PC-3 (cell line): ENCODE measurements around the gene KIF1B. TPM values are rescaled to one million over a fixed set of nuclear protein-coding genes. Genes with fewer than 3 reads are reported as not detected.
"Not testable (repeated sequence)": the region's sequence is repeated elsewhere in the genome, so short reads cannot be mapped to it uniquely, and the experiment has no call there.

Experiments used
- ATAC-seq: fragments of 200-7000 bp; cut with Tn5 transposase; 2 replicates; pipeline ENCODE4 v1.9.1; 2020; ENCODE audit warnings: mild to moderate bottlenecking, moderate library complexity
- BruUV-seq: library from RNA; stranded (reverse); fragments of 400-500 nt; replicated peaks from 2 replicates; lab custom pipeline; 2021; lab: Mats Ljungman, UMichigan
- CTCF ChIA-PET: fragments of 300-600 bp; sonication (Branson Sonifier 250); formaldehyde crosslinking; loops from one replicate; lab custom pipeline; 2022; ENCODE audit warnings: antibody characterized with exemption; lab: Charles Lee
- POLR2A ChIA-PET: fragments of 300-600 bp; sonication (Branson Sonifier 250); formaldehyde crosslinking; loops from one replicate; lab custom pipeline; 2022; ENCODE audit warnings: antibody characterized with exemption; ENCODE audit not compliant: unreplicated experiment; lab: Charles Lee
- DNase-seq: peaks from one replicate; pipeline ENCODE4 v3.0.0-alpha.2; 2015
- H2AFZ ChIP-seq: fragments of 300-600 bp; sonication (generic); 2 replicates; pipeline ENCODE4 v1.6.0; 2016; ENCODE audit warnings: antibody characterized with exemption, low read length
- H3F3A ChIP-seq: fragments of 300-600 bp; sonication (generic); one replicate; pipeline ENCODE4 v1.6.0; 2017; ENCODE audit warnings: antibody characterized with exemption, low read length, control low read depth, mild to moderate bottlenecking; ENCODE audit not compliant: unreplicated experiment
- H3K27ac ChIP-seq: fragments of 300-600 bp; sonication (generic); 2 replicates; pipeline ENCODE4 v1.5.1; 2016; ENCODE audit warnings: mild to moderate bottlenecking, low read length
- H3K27me3 ChIP-seq: fragments of 300-600 bp; sonication (generic); 2 replicates; pipeline ENCODE4 v1.6.1; 2016; ENCODE audit warnings: low read length, mixed read lengths
- H3K36me3 ChIP-seq: fragments of 300-600 bp; sonication (generic); 2 replicates; pipeline ENCODE4 v1.6.1; 2016; ENCODE audit warnings: low read depth, mixed run types, low read length, mixed read lengths
- H3K4me1 ChIP-seq: fragments of 300-600 bp; sonication (generic); 2 replicates; pipeline ENCODE4 v1.5.1; 2016; ENCODE audit warnings: low read length; ENCODE audit not compliant: insufficient read depth
- H3K4me2 ChIP-seq: fragments of 300-600 bp; sonication (generic); 2 replicates; pipeline ENCODE4 v1.6.0; 2016; ENCODE audit warnings: low read length
- H3K4me3 ChIP-seq: fragments of 300-600 bp; sonication (generic); 2 replicates; pipeline ENCODE4 v1.5.1; 2016; ENCODE audit warnings: mild to moderate bottlenecking, low read length, mixed read lengths
- H3K79me2 ChIP-seq: fragments of 300-600 bp; sonication (generic); 2 replicates; pipeline ENCODE4 v1.6.1; 2017; ENCODE audit warnings: low read length, mixed read lengths
- H3K9ac ChIP-seq: fragments of 300-600 bp; sonication (generic); 2 replicates; pipeline ENCODE4 v1.6.0; 2016; ENCODE audit warnings: mild to moderate bottlenecking, low read length
- H3K9me2 ChIP-seq: fragments of 300-600 bp; sonication (generic); replicated peaks from 2 replicates; pipeline ENCODE4 v1.6.1; 2016; ENCODE audit warnings: mixed run types, low read length, mixed read lengths
- H3K9me3 ChIP-seq: fragments of 300-600 bp; sonication (generic); 2 replicates; pipeline ENCODE4 v1.6.1; 2016; ENCODE audit warnings: low read length, mixed read lengths
- H4K20me1 ChIP-seq: fragments of 300-600 bp; sonication (generic); 2 replicates; pipeline ENCODE4 v1.6.1; 2016; ENCODE audit warnings: low read length, mixed read lengths
- CTCF ChIP-seq: fragments of 300-600 bp; sonication (generic); conservative IDR thresholded peaks from 2 replicates; pipeline ENCODE4 v1.5.1; 2017; ENCODE audit warnings: antibody characterized with exemption, low read depth, mild to moderate bottlenecking, low read length
- EZH2 ChIP-seq: fragments of 300-600 bp; sonication (generic); IDR thresholded peaks from one replicate; pipeline ENCODE4 v1.6.1; 2017; ENCODE audit warnings: antibody characterized with exemption, mild to moderate bottlenecking, low read length; ENCODE audit not compliant: unreplicated experiment
- EZH2phosphoT487 ChIP-seq: fragments of 300-600 bp; sonication (generic); IDR thresholded peaks from 2 replicates; pipeline ENCODE4 v1.6.1; 2018; ENCODE audit warnings: mild to moderate bottlenecking, antibody characterized with exemption, low read length, borderline replicate concordance
- intact Hi-C: fragments of 100-400 bp; cut with micrococcal nuclease; formaldehyde crosslinking; loops from 2 replicates; pipeline ENCODE4 v1.9.0; 2023
- total RNA-seq: library from RNA; depleted of rRNA; stranded (reverse); fragments of >200 nt; gene quantifications from 2 replicates; pipeline ENCODE4 v1.2.3, GENCODE V29; 2014

The KIF1B gene
- total RNA-seq, 1 experiment from 2014 or later: 21.4 TPM

GRCh38 chr1:10250663-10251062, 40.3 kb downstream of the KIF1B start:
- DNase-seq: no peak
- TF ChIP-seq EZH2phosphoT487 (no peak), EZH2 (no peak), CTCF (no peak)
- H3K36me3 ChIP-seq: peaks cover 11% of the 10 kb centered on the region
- H3K9ac ChIP-seq: no peak overlapping the region
- no peak overlapping the region for H2AFZ ChIP-seq
- peaks cover 7% of the 10 kb centered on the region; the same call in 1 of the 2 replicates for H4K20me1 ChIP-seq
- H3K4me2 ChIP-seq: no peak overlapping the region
- ChIA-PET CTCF (no interaction called here), POLR2A (no interaction called here)
- intact Hi-C loops: loop anchor here (5.0 kb wide), 1 partner anchor 38 kb away; the partner anchor contains the start of gene KIF1B
- peaks cover 19% of the 10 kb centered on the region for H3K4me1 ChIP-seq
- H3K9me2 ChIP-seq: no peaks in the 10 kb centered on the region
- peaks cover 93% of the 10 kb centered on the region for H3K79me2 ChIP-seq
- H3K4me3 ChIP-seq: no peak overlapping the region
- no peak overlapping the region for H3K27ac ChIP-seq
- no peaks in the 10 kb centered on the region for H3K27me3 ChIP-seq
- H3K9me3 ChIP-seq: no peaks in the 10 kb centered on the region
- no peaks in the 10 kb centered on the region for H3F3A ChIP-seq
- ATAC-seq: no peak
- no TSS peak for BruUV-seq

- CTCF ChIA-PET: interaction anchor here (1.4 kb wide), 1 partner anchor 41 kb away, joined by 9 read pairs; the partner anchor contains the start of gene KIF1B
- Histone ChIP-seq H3K27ac (peak overlapping the region; percentile 45), H3K79me2 (peaks cover 90% of the 10 kb centered on the region), H3K4me1 (peaks cover 19% of the 10 kb centered on the region), H3K4me2 (0 out of 2 replicates have a peak overlapping the region, but pooled peaks have one; percentile 37)
- H3K4me3 ChIP-seq, H3K9ac ChIP-seq, H3F3A ChIP-seq, H3K36me3 ChIP-seq, POLR2A ChIA-PET, H4K20me1 ChIP-seq, H2AFZ ChIP-seq, BruUV-seq, H3K9me3 ChIP-seq, H3K9me2 ChIP-seq, H3K27me3 ChIP-seq: not testable (repeated sequence)
- DNase-seq (peak; percentile 46), ATAC-seq (peak; percentile 76)
- intact Hi-C loops: loop anchor here (5.0 kb wide), 1 partner anchor 39 kb away; the partner anchor contains the start of gene KIF1B
These were observed 41.1 kb downstream of the KIF1B start for GRCh38 chr1:10251325-10252108.

- no TSS peak for BruUV-seq
- DNase-seq: peak; percentile 65
- H3F3A ChIP-seq: no peaks in the 10 kb centered on the region
- no peak overlapping the region for H3K4me3 ChIP-seq
- peak overlapping the region; percentile 28; the same call in 1 of the 2 replicates for H3K4me2 ChIP-seq
- H2AFZ ChIP-seq: no peak overlapping the region
- ATAC-seq: peak; percentile 78
- peaks cover 7% of the 10 kb centered on the region; the same call in 1 of the 2 replicates for H4K20me1 ChIP-seq
- no peak overlapping the region for H3K9ac ChIP-seq
- intact Hi-C loops: loop anchor here (5.0 kb wide), 1 partner anchor 40 kb away; the partner anchor contains the start of gene KIF1B
- H3K27me3 ChIP-seq: no peaks in the 10 kb centered on the region
- H3K27ac ChIP-seq: peak overlapping the region; percentile 45
- peaks cover 9% of the 10 kb centered on the region for H3K36me3 ChIP-seq
- CTCF ChIA-PET: interaction anchor here (1.4 kb wide), 1 partner anchor 42 kb away, joined by 9 read pairs; the partner anchor contains the start of gene KIF1B
- no peaks in the 10 kb centered on the region for H3K9me2 ChIP-seq
- H3K9me3 ChIP-seq: no peaks in the 10 kb centered on the region
- POLR2A ChIA-PET: no interaction called here
- TF ChIP-seq CTCF: no peak
- no peak for TF ChIP-seq EZH2phosphoT487
- peaks cover 80% of the 10 kb centered on the region for H3K79me2 ChIP-seq
- peaks cover 19% of the 10 kb centered on the region for H3K4me1 ChIP-seq
These were observed 42.1 kb downstream of the KIF1B start for GRCh38 chr1:10252508-10252907.
